Heart left ventricle (tissue), 16 donors: ENCODE results near the gene AHNAK2. TPM values are rescaled to one million over a fixed set of nuclear protein-coding genes. Genes with fewer than 3 reads are reported as not detected.

Experiments used
- ATAC-seq, 4 donors: fragments of 200-7000 bp; cut with Tn5 transposase; one replicate each; pipeline ENCODE4 v1.9.1; 2020 to 2022; ENCODE audit warnings: moderate library complexity in 4 of 4, mild to moderate bottlenecking in 3 of 4, moderate number of reproducible peaks in 1 of 4
- DNase-seq, 5 donors: peaks; one replicate each; pipeline ENCODE4 v3.0.0-alpha.2; 2020
- H3K27ac ChIP-seq, 12 donors: fragments of 200-600 bp; sonication (generic) in 4 of 12; one replicate each; pipeline versions ENCODE4 v1.5.0 to v1.8.0; 2016 to 2022; ENCODE audit warnings: mild to moderate bottlenecking in 2 of 12
- H3K27me3 ChIP-seq, 9 donors: fragments of 200-600 bp; sonication (generic) in 2 of 9; one replicate each; pipeline versions ENCODE4 v1.5.1 to v1.8.0; 2016 to 2022; ENCODE audit warnings: mild to moderate bottlenecking in 3 of 9
- H3K36me3 ChIP-seq, 9 donors: fragments of 200-600 bp; sonication (generic) in 2 of 9; one replicate each; pipeline versions ENCODE4 v1.5.0 to v1.8.0; 2018 to 2022; ENCODE audit warnings: mild to moderate bottlenecking in 2 of 9
- H3K4me1 ChIP-seq, 12 donors: fragments of 200-600 bp; sonication (generic) in 4 of 12; one replicate each; pipeline versions ENCODE4 v1.5.0 to v1.8.0; 2016 to 2022; ENCODE audit warnings: mild to moderate bottlenecking in 3 of 12
- H3K4me3 ChIP-seq, 12 donors: fragments of 200-600 bp; sonication (generic) in 4 of 12; one replicate each; pipeline versions ENCODE4 v1.5.0 to v1.8.0; 2017 to 2022; ENCODE audit warnings: mild to moderate bottlenecking in 9 of 12, moderate library complexity in 4 of 12
- H3K9me3 ChIP-seq, 12 donors: fragments of 200-600 bp; sonication (generic) in 4 of 12; one replicate each; pipeline versions ENCODE4 v1.5.0 to v1.8.0; 2016 to 2022; ENCODE audit warnings: mild to moderate bottlenecking in 1 of 12
- POLR2A ChIP-seq, 2 donors: fragments of 450-650 bp; IDR thresholded peaks; one replicate each; pipeline ENCODE4 v1.6.1; 2017; ENCODE audit warnings: antibody characterized with exemption in 2 of 2, mild to moderate bottlenecking in 2 of 2, moderate library complexity in 2 of 2
- WGBS, 4 donors: extraction: QIAGEN DNeasy Blood & Tissue Kit in 2 of 4; methylation state at CpG; one replicate each; pipeline versions ENCODE4 v1.1.5 to v1.1.7; 2013 to 2018; 5-methylcytosine and 5-hydroxymethylcytosine counted together
- intact Hi-C, 10 donors: fragments of 100-400 bp; cut with DNase I; formaldehyde crosslinking; loops; one replicate each; pipeline versions ENCODE4 v1.11.1 to v1.14.2; 2022
- polyA plus RNA-seq, 2 donors: library from polyadenylated mRNA; stranded (reverse); fragments of 200-250 nt; gene quantifications; one replicate each; pipeline ENCODE4 v1.2.3, GENCODE V29; 2013
- total RNA-seq, 9 donors: library from RNA; depleted of rRNA in 2 of 9; stranded (reverse); fragments of >200 nt in 2 of 9; fragmentation: NEBNext Ultra II Directional in 3 of 9; extraction: Animal tissue kit (Norgen Biotek cat#: 25700) in 3 of 9; gene quantifications; one replicate each; pipeline versions ENCODE4 v1.1.0 to v1.2.4, GENCODE V29; 2016 to 2023
- TF ChIP-seq, protein P1 (sequence below), 12 donors: fragments of 200-600 bp; sonication (generic) in 4 of 12; IDR thresholded peaks; one replicate each; pipeline versions ENCODE4 v1.5.0 to v1.8.0; 2018 to 2022; ENCODE audit warnings: antibody characterized with exemption in 12 of 12, mild to moderate bottlenecking in 5 of 12
- donor health status: ischemic (EF 13 %, LVEDD 7.1; RV severe dilation, severe dysfunction).
- donor health status: healthy with polysubstance abuse.
- donor health status: DM: no; HTN: yes; CAD: no.
- donor health status: DM: no; HTN: no; CAD: no.
- donor health status: ischemic (EF 25% LVEDD 6.9; RV normal size, moderate dysfunction).
- donor health status: ischemic (EF 25% LVEDD 5.7; RV mildly dilated, moderate dysfunction).
- donor health status: healthy.
- donor health status: DM: yes; HTN: yes; CAD: no.
- donor health status: ischemic (EF 35%, LVEDD 5.7; RV mildly dilated, moderate dysfunction).
- donor health status: nonischemic (EF 11% LVEDD 7.7; RV severe dilation, severe dysfunction).
- donor health status: DM: yes; HTN: yes; CAD: no.
- donor health status: PGD.
- donor health status: ischemic (EF 29% LVEDD 5.4; RV normal size, mild dysfunction).
- donor health status: nonischemic (EF 23%, LVEDD 6.1; RV moderate dilation, normal function).

The AHNAK2 gene
- total and polyA plus RNA-seq, 11 donors, result 1.5 to 22.3 (median 2.9) TPM

DNA sequence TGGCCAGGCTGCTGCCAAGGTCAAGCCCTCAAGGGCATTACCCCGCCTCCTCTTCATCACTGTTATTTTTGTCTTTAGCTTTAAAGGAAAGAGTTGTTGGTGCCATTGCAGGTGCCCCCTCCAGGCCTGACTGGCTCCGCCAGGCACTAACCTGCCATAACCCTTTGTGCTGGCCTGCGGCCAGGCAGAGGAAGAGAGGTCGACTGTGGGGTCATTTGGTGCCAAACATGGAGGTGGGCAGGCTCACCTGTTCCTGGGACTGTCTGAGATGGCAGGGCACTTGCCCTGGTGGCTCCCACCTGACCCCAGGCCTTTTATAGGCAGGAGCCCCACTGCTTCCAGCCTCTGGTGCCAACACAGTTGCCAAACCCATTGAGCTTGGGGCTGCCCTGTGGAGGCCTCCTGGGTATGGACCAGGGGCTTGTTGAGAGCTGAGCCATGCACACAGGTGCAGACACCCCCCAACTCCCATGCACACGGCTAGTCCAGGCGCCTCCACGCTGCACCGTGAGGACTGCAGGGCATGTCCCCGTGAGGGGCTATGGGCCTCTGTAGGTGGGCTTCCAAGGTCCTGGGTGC, 82.9 kb downstream of the AHNAK2 start:
- 68 to 78% (median 75%) methylated on average over 4 to 9 of the region's 9 CpGs for WGBS, 4 donors
- peaks cover 0 to 4% (median 0%) of the 10 kb centered on the region in 9 donors for H3K36me3 ChIP-seq
- no peaks in the 10 kb centered on the region for H3K9me3 ChIP-seq
- intact Hi-C loops, result loop anchor here in 6 of 10 donors (5.0 to 10.0 kb wide), 3 partner anchors 147 to 152 kb away; no protein-coding TSS in a partner anchor
- DNase-seq (peak in 4 of 5 donors; percentile 7 to 58 (median 26)), ATAC-seq (peak in 3 of 4 donors; percentile 4 to 21 (median 12))
- no peaks in the 10 kb centered on the region for H3K27me3 ChIP-seq
- H3K27ac ChIP-seq, result peak overlapping the region in 2 of 12 donors; percentile 46
- peak overlapping the region in 2 of 12 donors; percentile 22 to 34 for H3K4me3 ChIP-seq
- TF ChIP-seq, protein P1, sequence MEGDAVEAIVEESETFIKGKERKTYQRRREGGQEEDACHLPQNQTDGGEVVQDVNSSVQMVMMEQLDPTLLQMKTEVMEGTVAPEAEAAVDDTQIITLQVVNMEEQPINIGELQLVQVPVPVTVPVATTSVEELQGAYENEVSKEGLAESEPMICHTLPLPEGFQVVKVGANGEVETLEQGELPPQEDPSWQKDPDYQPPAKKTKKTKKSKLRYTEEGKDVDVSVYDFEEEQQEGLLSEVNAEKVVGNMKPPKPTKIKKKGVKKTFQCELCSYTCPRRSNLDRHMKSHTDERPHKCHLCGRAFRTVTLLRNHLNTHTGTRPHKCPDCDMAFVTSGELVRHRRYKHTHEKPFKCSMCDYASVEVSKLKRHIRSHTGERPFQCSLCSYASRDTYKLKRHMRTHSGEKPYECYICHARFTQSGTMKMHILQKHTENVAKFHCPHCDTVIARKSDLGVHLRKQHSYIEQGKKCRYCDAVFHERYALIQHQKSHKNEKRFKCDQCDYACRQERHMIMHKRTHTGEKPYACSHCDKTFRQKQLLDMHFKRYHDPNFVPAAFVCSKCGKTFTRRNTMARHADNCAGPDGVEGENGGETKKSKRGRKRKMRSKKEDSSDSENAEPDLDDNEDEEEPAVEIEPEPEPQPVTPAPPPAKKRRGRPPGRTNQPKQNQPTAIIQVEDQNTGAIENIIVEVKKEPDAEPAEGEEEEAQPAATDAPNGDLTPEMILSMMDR (IDR thresholded peaks at IDR 0.05), result peak in 1 of 12 donors; percentile 2
- no peak for TF ChIP-seq POLR2A (IDR thresholded peaks at IDR 0.05)
- H3K4me1 ChIP-seq, result peaks cover 0 to 28% (median 12%) of the 10 kb centered on the region in 12 donors

- Histone ChIP-seq H3K4me3 (peak overlapping the region in 9 of 12 donors; percentile 4 to 40 (median 34)), H3K27me3 (no peaks in the 10 kb centered on the region), H3K27ac (peak overlapping the region in 2 of 12 donors; percentile 46), H3K9me3 (no peaks in the 10 kb centered on the region), H3K4me1 (peaks cover 0 to 28% (median 12%) of the 10 kb centered on the region in 12 donors), H3K36me3 (peaks cover 0 to 4% (median 0%) of the 10 kb centered on the region in 9 donors)
- intact Hi-C loops, result loop anchor here in 7 of 10 donors (1.0 to 10.0 kb wide), 4 partner anchors 148 to 153 kb away; no protein-coding TSS in a partner anchor
- WGBS, 4 donors, result 67 to 78% (median 70%) methylated on average over 25 to 30 of the region's 30 CpGs
- DNase-seq, result peak in 4 of 5 donors; percentile 14 to 55 (median 28)
- peak in 2 of 4 donors; percentile 16 to 29 for ATAC-seq
- no peak for TF ChIP-seq POLR2A (IDR thresholded peaks at IDR 0.05)
- TF ChIP-seq, protein P1 (IDR thresholded peaks at IDR 0.05), result no peak
Observed at GRCh38 chr14:104894331-104895206, 83.6 kb downstream of the AHNAK2 start.

- peak in 3 of 5 donors; percentile 18 to 55 (median 21) for DNase-seq
- peaks cover 0 to 7% (median 0%) of the 10 kb centered on the region in 9 donors for H3K36me3 ChIP-seq
- no peak overlapping the region for H3K4me3 ChIP-seq
- no peak overlapping the region for H3K27ac ChIP-seq
- TF ChIP-seq, protein P1 (IDR thresholded peaks at IDR 0.05), result no peak
- no peak for TF ChIP-seq POLR2A (IDR thresholded peaks at IDR 0.05)
- intact Hi-C loops, result loop anchor here in 3 of 10 donors (1.0 to 10.0 kb wide), 2 partner anchors 151 to 152 kb away; no protein-coding TSS in a partner anchor
- no peaks in the 10 kb centered on the region for H3K9me3 ChIP-seq
- no peak for ATAC-seq
- H3K4me1 ChIP-seq, result peaks cover 0 to 28% (median 12%) of the 10 kb centered on the region in 12 donors
- WGBS, 4 donors, result 89 to 92% (median 90%) methylated on average over 15 to 39 of the region's 39 CpGs
- no peaks in the 10 kb centered on the region for H3K27me3 ChIP-seq
Observed at GRCh38 chr14:104893435-104894207, 84.6 kb downstream of the AHNAK2 start.
